GM19328 (cell line): ENCODE results near the gene P2RX4.
"Not testable (repeated sequence)": the region's sequence is repeated elsewhere in the genome, so short reads cannot be mapped to it uniquely, and the experiment has no call there.

Experiments
- ATAC-seq: cut with Tn5 transposase; IDR thresholded peaks from one replicate; pipeline ENCODE4 v1.9.1; 2021; ENCODE audit warnings: mild to moderate bottlenecking, moderate library complexity; ENCODE audit not compliant: unreplicated experiment

The P2RX4 gene

DNA sequence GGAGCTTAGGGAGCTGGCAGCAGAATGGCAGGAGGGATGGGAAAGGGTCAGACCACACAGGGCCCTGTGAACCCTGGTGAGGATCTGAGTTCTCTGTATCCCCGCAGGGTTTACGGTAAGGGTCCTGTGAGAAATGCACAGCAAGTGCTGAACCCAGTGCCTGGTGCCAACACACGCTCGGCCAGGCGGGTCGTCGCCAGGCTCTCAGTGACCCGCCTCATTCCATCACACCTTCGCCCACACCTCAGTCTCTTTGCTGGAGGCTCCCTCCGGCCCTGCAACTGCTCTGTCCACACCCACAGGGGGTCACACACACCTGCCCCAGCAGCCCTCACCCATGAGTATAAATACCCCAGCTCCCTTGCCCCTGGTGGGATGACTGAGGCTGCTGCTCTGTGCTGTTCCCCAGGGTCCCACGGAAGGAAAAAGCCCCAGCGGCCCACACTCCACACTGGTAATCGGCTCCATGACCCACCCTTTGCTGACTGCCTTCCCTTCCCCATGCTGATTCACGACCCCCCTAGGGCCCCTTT lies 63.5 kb downstream of the P2RX4 start:
- ATAC-seq: no peak

DNA sequence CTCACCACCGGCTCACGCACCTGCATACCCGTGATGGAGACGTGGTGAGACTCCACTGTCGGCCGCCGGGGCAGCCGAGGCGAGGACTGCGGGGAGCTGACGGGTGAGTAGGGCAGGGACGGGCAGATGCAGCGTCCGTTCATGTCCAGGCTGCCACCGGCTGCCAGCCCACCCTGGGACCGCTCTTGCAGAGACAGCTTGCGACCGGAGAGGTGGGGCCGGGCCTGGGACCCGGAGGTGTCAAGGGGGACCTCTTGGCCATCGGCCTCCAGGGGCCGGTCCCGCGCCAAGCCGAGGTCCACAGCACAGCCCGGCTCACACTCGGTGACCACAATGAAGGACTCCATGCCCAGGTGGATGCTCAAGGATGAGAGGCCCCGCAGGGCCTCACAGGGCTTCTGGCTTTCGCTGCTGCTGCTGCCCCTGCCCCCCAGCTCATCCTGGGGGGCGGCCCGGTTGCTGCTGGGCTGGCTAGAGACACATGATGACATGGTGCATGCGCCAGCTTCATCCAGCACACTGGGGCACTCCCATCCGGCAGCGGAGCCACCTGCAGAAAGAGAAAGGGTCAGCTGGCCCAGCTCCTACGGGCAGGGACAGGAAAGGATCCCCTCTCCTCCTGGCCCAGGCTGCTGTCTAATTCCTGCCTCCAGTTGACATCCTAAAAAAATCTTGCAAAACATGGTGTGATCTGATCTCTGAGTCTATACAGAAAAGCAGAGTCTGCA lies 64.3 kb downstream of the P2RX4 start:
- no peak for ATAC-seq

DNA sequence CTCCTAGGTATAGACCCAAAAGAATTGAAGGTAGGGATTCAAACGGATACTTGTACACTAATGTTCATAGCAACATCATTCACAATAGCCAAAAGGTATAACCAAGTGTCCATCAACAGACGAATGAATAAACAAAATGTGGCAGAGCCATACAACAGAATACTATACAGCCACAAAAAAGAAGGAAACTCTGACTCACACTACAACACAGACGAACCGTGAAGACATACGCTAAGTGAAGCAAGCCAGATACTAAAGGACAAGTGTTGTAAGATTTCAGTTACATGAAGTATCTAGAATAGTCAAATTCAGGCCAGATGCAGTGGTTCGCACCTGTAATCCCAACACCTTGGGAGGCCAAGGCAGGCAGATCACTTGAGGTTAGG lies 67.4 kb downstream of the P2RX4 start:
- ATAC-seq: no peak

DNA sequence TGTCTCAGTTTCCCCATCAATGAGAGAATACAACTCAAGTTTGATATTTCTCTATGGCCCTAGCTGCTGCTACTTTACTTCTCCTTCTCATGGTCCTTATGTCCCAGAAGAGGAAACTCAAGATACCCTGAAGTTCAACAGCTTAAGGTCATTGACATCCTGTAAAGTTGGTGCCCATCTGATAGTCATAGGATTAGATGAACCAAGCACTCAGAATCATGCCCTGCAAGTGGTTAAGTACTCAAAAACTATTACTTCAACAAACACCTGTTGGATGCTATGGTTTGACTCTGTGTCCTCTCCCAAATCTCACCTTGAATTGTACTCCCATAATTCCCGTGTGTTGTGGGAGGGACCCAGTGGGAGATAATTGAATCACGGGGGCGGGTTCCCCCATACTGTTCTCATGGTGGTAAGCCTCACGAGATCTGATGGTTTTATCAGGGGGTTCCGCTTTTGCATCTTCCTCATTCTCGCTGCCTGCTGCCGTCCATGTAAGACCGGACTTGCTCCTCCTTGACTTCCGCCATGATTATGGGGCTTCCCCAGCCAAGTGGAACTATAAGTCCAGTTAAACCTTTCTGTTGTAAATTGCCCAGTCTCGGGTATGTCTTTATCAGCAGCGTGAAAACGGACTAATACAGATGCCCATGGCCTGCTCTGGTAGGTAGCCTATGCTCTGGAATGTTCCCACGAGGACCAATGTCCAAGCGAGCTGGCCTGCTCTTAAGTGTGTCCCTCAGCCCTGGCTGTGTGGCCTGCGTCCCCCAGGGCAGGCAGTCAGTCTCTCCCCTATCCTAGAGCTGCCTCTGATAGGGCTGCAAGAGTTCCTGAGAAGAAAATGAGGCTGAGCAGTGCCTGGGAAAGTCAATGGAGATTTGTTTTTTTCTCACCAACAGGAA lies 68.5 kb downstream of the P2RX4 start:
- no peak for ATAC-seq

DNA sequence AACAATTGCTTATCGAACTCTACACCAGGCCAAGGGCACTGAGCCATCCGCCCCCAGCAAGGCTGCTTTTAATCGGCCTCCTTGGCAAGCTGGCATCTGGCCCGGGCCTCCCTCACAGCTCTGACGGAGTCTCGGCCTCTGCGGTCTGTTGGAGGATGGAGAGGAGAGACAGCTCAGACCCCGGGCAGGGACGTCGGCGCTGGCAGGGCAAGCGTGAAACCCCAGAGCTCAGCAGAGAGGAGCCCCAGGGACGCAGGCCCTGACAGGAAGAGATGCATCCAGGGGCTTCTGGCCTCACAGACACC lies 69.1 kb downstream of the P2RX4 start:
- no peak for ATAC-seq

DNA sequence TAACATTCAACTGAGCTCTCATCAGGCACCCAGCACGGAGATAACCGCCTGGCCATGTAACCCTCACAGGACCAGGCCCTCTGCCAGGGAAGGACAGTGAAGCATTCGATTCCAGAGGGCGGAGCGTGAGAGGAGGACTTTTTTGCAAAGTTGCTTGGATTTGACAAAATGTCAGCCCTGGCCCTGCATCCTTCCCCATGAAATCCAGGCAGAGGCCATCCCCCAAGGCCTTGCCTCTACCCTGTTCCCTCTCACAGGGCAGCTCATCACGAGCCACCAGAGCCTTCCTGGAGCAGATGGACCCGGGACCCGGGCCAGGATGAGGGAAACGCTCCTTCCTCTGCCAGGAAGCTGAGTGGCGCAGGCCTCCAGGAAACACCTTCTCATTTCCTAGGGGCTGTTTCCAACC lies 69.6 kb downstream of the P2RX4 start:
- no peak for ATAC-seq

DNA sequence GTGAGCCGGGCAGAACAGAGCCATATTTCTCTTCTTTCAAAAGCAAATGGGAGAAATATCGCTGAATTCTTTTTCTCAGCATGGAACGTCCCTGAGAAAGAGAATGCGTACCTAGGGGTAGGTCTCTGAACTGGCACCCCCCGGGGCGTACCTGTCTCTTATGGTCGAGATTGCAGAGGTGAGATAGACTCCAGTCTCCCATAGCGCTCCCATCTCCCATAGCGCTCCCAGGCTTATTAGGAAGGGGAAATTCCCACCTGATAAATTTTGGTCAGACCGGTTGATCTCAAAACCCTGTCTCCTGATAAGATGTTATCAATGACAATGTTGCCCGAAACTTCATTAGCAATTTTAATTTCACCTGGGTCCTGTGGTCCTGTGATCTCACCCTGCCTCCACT lies 70.6 kb downstream of the P2RX4 start:
- not testable (repeated sequence) for ATAC-seq

DNA sequence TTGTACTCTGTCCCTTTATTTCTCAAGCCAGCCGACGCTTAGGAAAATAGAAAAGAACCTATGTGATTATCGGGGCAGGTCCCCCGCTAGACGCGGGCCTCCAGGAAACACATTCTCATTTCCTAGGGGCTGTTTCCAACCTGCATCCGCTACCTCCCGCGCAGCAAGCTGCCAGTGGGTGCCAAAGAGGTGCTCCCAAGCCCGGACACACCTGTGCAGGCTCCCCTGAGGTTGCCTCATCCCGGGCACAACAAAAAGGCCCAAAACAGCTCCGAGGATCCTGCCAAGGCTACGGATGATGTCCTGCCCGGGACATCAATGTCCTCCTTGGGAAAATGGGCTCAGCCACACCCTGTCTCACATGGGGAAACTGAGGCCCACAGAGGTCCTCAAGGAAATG lies 71.2 kb downstream of the P2RX4 start:
- ATAC-seq: not testable (repeated sequence)

DNA sequence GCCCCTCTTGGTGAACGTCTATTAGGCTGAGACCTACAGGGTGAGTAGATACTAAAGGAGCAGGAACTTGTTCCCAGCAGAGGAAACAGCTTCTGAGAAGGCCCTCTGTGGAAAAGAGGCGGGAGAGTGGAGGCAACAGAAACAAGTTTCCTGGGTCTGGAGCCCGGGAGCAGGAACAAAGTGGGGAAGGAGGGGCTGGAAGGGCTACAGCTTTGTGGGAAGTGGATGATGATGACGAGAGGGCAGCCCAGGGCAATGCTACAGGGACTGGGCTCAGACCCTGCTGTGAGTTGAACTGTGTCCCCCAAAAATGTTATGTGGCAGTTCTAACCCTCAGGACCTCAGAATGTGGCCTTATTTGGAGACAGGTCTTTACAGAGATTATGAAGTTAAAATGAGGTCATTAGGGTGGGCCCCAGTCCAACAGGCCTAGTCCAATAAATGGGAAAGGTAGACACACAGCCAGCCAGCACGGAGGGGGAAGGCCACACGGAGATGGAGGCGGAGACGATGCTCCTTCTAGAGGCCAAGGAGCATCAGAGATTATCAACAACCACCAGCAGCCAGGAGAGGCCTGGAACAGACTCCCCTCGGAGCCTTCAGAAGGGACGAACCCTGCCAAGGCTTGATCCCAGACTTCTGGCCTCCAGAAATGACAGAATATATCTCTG lies 72.3 kb downstream of the P2RX4 start:
- ATAC-seq: no peak

DNA sequence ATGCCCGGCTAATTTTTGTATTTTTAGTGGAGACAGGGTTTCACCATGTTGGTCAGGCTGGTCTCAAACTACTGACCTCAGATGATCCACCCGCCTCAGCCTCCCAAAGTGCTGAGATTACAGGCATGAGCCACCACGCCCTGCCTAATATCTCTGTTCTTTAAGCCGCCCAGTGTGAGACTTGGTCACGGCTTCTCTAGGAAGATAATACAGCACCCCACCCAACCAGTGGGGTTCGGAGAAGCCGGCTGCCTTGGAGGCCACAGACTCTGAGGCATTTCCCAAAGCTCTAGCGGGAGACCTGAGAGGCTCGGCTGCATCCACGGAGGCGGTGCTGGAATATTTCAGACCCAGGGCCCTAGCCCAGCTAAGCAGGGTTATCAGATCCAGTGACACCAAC lies 73.0 kb downstream of the P2RX4 start:
- not testable (repeated sequence) for ATAC-seq

DNA sequence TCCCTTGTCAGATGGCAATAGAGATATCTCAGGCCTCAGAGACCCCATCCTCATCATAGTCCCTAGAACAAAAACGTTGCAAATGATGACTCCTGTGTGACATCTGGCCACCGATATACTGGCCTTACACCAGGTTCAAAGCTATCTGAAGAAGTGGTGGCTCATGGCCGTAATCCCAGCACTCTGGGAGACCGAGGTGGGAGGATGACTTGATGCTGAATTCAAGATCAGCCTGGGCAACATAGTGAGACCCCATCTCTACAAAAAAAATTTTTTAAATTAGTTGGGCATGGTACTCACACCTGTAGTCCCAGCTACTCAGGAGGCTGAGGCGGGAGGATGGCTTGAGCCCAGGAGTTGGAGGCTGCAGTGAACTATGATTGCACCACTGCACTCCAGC lies 73.5 kb downstream of the P2RX4 start:
- ATAC-seq: no peak
